SK-N-SH treated with all-trans-retinoic acid at 6 μM for 48 hours (cell line): Measurements from ENCODE around the gene ATPAF1.

ENCODE experiments used
- ATAC-seq: fragments of 200-7000 bp; cut with Tn5 transposase; 3 replicates; pipeline ENCODE4 v1.9.1; 2020; ENCODE audit warnings: mild to moderate bottlenecking, moderate library complexity
- ARNTL ChIP-seq: fragments of 450-650 bp; formaldehyde crosslinking; IDR thresholded peaks from 2 replicates; pipeline ENCODE4 v1.5.0; 2020; ENCODE audit warnings: low read depth, mild to moderate bottlenecking, moderate library complexity, borderline replicate concordance
- BACH2 ChIP-seq: fragments of 250-450 bp; sonication (Bioruptor Pico); IDR thresholded peaks from 2 replicates; pipeline ENCODE4 v1.9.0; 2021; ENCODE audit warnings: mild to moderate bottlenecking, borderline replicate concordance
- ESRRG ChIP-seq: fragments of 250-450 bp; sonication (Bioruptor Pico); IDR thresholded peaks from 2 replicates; pipeline ENCODE4 v1.6.1; 2021; ENCODE audit warnings: mild to moderate bottlenecking
- GLIS3 ChIP-seq: fragments of 250-450 bp; sonication (Bioruptor Pico); IDR thresholded peaks from 2 replicates; pipeline ENCODE4 v1.5.0; 2020; ENCODE audit warnings: mild to moderate bottlenecking, moderate library complexity
- OSR1 ChIP-seq: fragments of 250-450 bp; sonication (Bioruptor Pico); IDR thresholded peaks from 2 replicates; pipeline ENCODE4 v1.8.0; 2022; ENCODE audit warnings: moderate library complexity, mild to moderate bottlenecking, inconsistent platforms
- PPARA ChIP-seq: fragments of 250-450 bp; sonication (Bioruptor Pico); IDR thresholded peaks from 2 replicates; pipeline ENCODE4 v1.5.0; 2020; ENCODE audit warnings: mild to moderate bottlenecking, borderline replicate concordance
- RARB ChIP-seq: fragments of 250-450 bp; sonication (Bioruptor Pico); IDR thresholded peaks from 2 replicates; pipeline ENCODE4 v1.8.0; 2021; ENCODE audit warnings: mild to moderate bottlenecking, moderate library complexity
- SNAI2 ChIP-seq: fragments of 250-450 bp; sonication (Bioruptor Pico); IDR thresholded peaks from 2 replicates; pipeline ENCODE4 v1.5.0; 2020; ENCODE audit warnings: mild to moderate bottlenecking, moderate library complexity
- TCF4 ChIP-seq: fragments of 250-450 bp; sonication (Bioruptor Pico); IDR thresholded peaks from 2 replicates; pipeline ENCODE4 v1.8.0; 2021; ENCODE audit warnings: mild to moderate bottlenecking, moderate library complexity, borderline replicate concordance
- TSHZ2 ChIP-seq: fragments of 250-450 bp; sonication (Bioruptor Pico); IDR thresholded peaks from 2 replicates; pipeline ENCODE4 v1.5.0; 2020; ENCODE audit warnings: mild to moderate bottlenecking, moderate library complexity
- ZC3H10 ChIP-seq: fragments of 250-450 bp; sonication (Bioruptor Pico); IDR thresholded peaks from 2 replicates; pipeline ENCODE4 v1.5.1; 2021; ENCODE audit warnings: mild to moderate bottlenecking, moderate library complexity
- ZFP3 ChIP-seq: fragments of 250-450 bp; sonication (Bioruptor Pico); IDR thresholded peaks from 2 replicates; pipeline ENCODE4 v1.5.0; 2020; ENCODE audit warnings: mild to moderate bottlenecking, moderate library complexity
- ZFP30 ChIP-seq: fragments of 450-650 bp; formaldehyde crosslinking; IDR thresholded peaks from 2 replicates; pipeline ENCODE4 v1.5.0; 2022; ENCODE audit warnings: mild to moderate bottlenecking, moderate library complexity
- ZNF565 ChIP-seq: fragments of 450-650 bp; formaldehyde crosslinking; conservative IDR thresholded peaks from 2 replicates; pipeline ENCODE4 v1.5.0; 2020; ENCODE audit warnings: low read depth, mild to moderate bottlenecking, moderate library complexity
- ZNF8 ChIP-seq: fragments of 450-650 bp; formaldehyde crosslinking; IDR thresholded peaks from 2 replicates; pipeline ENCODE4 v1.5.0; 2020; ENCODE audit warnings: mild to moderate bottlenecking, moderate library complexity
- TF ChIP-seq, protein P1 (sequence below): fragments of 250-450 bp; sonication (Bioruptor Pico); IDR thresholded peaks from 2 replicates; pipeline ENCODE4 v1.8.0; 2021; ENCODE audit warnings: low read depth, mild to moderate bottlenecking, moderate library complexity, borderline replicate concordance
- TF ChIP-seq, protein P2 (sequence below): fragments of 250-450 bp; sonication (Bioruptor Pico); IDR thresholded peaks from 2 replicates; pipeline ENCODE4 v1.8.0; 2020; ENCODE audit warnings: mild to moderate bottlenecking, moderate library complexity, borderline replicate concordance
- TF ChIP-seq, protein P3 (sequence below): fragments of 250-450 bp; sonication (Bioruptor Pico); IDR thresholded peaks from 2 replicates; pipeline ENCODE4 v1.5.1; 2020; ENCODE audit warnings: low read depth, mild to moderate bottlenecking, moderate library complexity

The ATPAF1 gene

DNA sequence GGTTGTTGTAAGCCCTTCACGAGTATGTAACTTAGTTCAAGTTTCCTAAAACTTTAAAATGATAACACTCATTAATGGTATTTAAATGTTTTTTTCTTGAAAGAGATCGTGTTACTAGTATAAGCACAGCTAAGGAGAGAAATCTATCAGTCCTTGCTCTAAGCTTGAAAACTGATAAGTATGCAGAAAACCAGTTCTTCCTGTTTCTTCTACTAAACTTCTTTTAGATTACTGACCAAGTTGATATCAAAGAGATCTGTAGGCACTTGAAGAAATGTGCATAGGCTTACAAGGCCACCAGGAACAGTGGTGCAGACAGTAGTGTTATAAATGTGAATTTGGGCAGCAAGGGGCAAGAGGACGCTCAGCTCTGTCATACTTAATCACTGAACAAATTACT, 46.8 kb upstream of the ATPAF1 start:
- TF ChIP-seq TCF4 (CRISPR knock-in tag): no peak
- TF ChIP-seq, protein P1, sequence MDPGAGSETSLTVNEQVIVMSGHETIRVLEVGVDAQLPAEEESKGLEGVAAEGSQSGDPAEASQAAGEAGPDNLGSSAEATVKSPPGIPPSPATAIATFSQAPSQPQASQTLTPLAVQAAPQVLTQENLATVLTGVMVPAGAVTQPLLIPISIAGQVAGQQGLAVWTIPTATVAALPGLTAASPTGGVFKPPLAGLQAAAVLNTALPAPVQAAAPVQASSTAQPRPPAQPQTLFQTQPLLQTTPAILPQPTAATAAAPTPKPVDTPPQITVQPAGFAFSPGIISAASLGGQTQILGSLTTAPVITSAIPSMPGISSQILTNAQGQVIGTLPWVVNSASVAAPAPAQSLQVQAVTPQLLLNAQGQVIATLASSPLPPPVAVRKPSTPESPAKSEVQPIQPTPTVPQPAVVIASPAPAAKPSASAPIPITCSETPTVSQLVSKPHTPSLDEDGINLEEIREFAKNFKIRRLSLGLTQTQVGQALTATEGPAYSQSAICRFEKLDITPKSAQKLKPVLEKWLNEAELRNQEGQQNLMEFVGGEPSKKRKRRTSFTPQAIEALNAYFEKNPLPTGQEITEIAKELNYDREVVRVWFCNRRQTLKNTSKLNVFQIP: no peak
- no peak for TF ChIP-seq ZNF8 (CRISPR knock-in tag)
- no peak for TF ChIP-seq TSHZ2 (CRISPR knock-in tag)
- TF ChIP-seq, all 23 proteins: peak for 0
- ATAC-seq: no peak

- ATAC-seq: no peak
- TF ChIP-seq ZC3H10 (CRISPR knock-in tag) (no peak), ZNF565 (CRISPR knock-in tag) (no peak), ZFP3 (no peak), OSR1 (CRISPR knock-in tag) (no peak), ZFP30 (CRISPR knock-in tag) (no peak), ZNF8 (CRISPR knock-in tag) (no peak), ARNTL (CRISPR knock-in tag) (no peak), TCF4 (CRISPR knock-in tag) (no peak), GLIS3 (CRISPR knock-in tag) (no peak), RARB (CRISPR knock-in tag) (no peak)
- TF ChIP-seq, protein P2, sequence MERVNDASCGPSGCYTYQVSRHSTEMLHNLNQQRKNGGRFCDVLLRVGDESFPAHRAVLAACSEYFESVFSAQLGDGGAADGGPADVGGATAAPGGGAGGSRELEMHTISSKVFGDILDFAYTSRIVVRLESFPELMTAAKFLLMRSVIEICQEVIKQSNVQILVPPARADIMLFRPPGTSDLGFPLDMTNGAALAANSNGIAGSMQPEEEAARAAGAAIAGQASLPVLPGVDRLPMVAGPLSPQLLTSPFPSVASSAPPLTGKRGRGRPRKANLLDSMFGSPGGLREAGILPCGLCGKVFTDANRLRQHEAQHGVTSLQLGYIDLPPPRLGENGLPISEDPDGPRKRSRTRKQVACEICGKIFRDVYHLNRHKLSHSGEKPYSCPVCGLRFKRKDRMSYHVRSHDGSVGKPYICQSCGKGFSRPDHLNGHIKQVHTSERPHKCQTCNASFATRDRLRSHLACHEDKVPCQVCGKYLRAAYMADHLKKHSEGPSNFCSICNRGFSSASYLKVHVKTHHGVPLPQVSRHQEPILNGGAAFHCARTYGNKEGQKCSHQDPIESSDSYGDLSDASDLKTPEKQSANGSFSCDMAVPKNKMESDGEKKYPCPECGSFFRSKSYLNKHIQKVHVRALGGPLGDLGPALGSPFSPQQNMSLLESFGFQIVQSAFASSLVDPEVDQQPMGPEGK (CRISPR knock-in tag): no peak
- TF ChIP-seq, protein P1: no peak
These were observed 40.0 kb upstream of the ATPAF1 start for GRCh38 chr1:46708121-46708520.

DNA sequence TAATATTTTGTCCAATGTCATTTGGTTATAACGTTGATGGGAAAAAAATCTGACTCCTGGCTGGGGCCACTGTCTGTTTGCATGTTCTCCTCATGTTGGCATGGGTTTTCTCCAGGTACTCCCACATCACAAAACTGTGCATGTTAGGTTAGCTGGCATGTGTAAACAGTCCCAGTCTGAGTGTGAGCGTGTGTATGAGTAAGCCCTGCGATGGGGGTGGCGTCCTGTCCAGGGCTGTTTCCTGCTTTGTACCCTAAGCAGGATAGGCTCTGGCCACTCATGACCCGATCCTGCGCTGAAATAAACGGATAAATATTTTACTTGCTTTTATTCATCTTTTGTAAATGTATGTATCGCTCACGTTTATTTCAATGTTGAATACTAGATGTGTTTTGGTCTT, 37.2 kb upstream of the ATPAF1 start:
- ATAC-seq: no peak
- TF ChIP-seq BACH2 (CRISPR knock-in tag): no peak
- no peak for TF ChIP-seq PPARA (CRISPR knock-in tag)
- no peak for TF ChIP-seq ARNTL (CRISPR knock-in tag)
- no peak for TF ChIP-seq ZC3H10 (CRISPR knock-in tag)
- no peak for TF ChIP-seq ZFP30 (CRISPR knock-in tag)
- TF ChIP-seq, protein P3, sequence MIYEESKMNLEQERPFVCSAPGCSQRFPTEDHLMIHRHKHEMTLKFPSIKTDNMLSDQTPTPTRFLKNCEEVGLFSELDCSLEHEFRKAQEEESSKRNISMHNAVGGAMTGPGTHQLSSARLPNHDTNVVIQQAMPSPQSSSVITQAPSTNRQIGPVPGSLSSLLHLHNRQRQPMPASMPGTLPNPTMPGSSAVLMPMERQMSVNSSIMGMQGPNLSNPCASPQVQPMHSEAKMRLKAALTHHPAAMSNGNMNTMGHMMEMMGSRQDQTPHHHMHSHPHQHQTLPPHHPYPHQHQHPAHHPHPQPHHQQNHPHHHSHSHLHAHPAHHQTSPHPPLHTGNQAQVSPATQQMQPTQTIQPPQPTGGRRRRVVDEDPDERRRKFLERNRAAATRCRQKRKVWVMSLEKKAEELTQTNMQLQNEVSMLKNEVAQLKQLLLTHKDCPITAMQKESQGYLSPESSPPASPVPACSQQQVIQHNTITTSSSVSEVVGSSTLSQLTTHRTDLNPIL (CRISPR knock-in tag): no peak
- TF ChIP-seq OSR1 (CRISPR knock-in tag): no peak
- TF ChIP-seq TSHZ2 (CRISPR knock-in tag): no peak
- no peak for TF ChIP-seq ESRRG
- TF ChIP-seq, protein P2 (CRISPR knock-in tag): no peak
- TF ChIP-seq GLIS3 (CRISPR knock-in tag): no peak
- TF ChIP-seq SNAI2: no peak
